Ascending aorta (tissue), 2 donors: ENCODE data around the gene PDP2. TPM values are rescaled to one million over a fixed set of nuclear protein-coding genes. Genes with fewer than 3 reads are reported as not detected.
A peak's percentile ranks its signal among the peaks of the same experiment; 100 is the strongest.

Experiments used
- DNase-seq, 2 donors: peaks; one replicate each; pipeline ENCODE4 v3.0.0-alpha.2; 2019; ENCODE audit warnings: low spot score in 2 of 2
- H3K27ac ChIP-seq, 2 donors: fragments of 200-600 bp; sonication (generic); one replicate each; pipeline ENCODE4 v1.5.1; 2016 to 2017; ENCODE audit warnings: mild to moderate bottlenecking in 1 of 2
- H3K27me3 ChIP-seq: fragments of 200-600 bp; sonication (generic); one replicate; pipeline ENCODE4 v1.5.1; 2017
- H3K36me3 ChIP-seq, 2 donors: fragments of 200-600 bp; sonication (generic); one replicate each; pipeline ENCODE4 v1.5.1; 2016
- H3K4me1 ChIP-seq, 2 donors: fragments of 200-600 bp; sonication (generic); one replicate each; pipeline ENCODE4 v1.5.1; 2016 to 2017; ENCODE audit warnings: mild to moderate bottlenecking in 1 of 2
- H3K4me3 ChIP-seq, 2 donors: fragments of 200-600 bp; sonication (generic); one replicate each; pipeline ENCODE4 v1.5.1; 2016 to 2017; ENCODE audit warnings: mild to moderate bottlenecking in 1 of 2
- H3K9me3 ChIP-seq, 2 donors: fragments of 200-600 bp; sonication (generic); one replicate each; pipeline ENCODE4 v1.5.1; 2016
- intact Hi-C: fragments of 100-400 bp; cut with DNase I; formaldehyde crosslinking; loops from one replicate; pipeline ENCODE4 v1.15.1; 2023
- total RNA-seq: library from RNA; depleted of rRNA; stranded (reverse); fragments of >200 nt; gene quantifications from one replicate; pipeline ENCODE4 v1.1.0, GENCODE V29; 2016
- TF ChIP-seq, protein P1 (sequence below), 3 experiments: fragments of 200-600 bp in 2 of 3; fragments of 450-650 bp in 1 of 3; sonication (generic) in 2 of 3; IDR thresholded peaks; one replicate each; pipeline ENCODE4 v1.5.1; 2016 to 2019; ENCODE audit warnings: antibody characterized with exemption in 3 of 3, mild to moderate bottlenecking in 1 of 3, moderate library complexity in 1 of 3

Gene PDP2
- total RNA-seq, 1 donor from 2014 or later = 2.8 TPM

DNA sequence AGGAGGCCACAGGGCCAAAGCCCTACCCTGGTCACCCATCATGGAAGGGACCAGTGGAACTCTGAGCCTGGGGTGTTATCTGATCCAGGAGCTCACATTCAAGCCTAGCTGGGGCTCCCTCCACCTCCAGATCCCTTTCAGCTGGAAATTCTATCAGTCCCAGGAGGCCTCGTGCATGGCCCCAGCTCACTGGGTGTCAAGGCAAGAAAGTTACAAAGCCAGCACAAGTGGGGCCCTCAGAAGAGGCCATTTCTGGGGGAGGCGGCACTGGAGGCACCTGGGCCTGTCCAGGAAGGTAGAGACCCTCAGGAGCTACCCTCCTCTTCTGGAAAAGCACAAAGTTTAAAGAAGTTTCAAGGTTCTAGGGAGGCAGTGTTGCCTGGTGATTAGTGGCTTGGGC is 31.3 kb upstream of the PDP2 start:
- TF ChIP-seq, protein P1, sequence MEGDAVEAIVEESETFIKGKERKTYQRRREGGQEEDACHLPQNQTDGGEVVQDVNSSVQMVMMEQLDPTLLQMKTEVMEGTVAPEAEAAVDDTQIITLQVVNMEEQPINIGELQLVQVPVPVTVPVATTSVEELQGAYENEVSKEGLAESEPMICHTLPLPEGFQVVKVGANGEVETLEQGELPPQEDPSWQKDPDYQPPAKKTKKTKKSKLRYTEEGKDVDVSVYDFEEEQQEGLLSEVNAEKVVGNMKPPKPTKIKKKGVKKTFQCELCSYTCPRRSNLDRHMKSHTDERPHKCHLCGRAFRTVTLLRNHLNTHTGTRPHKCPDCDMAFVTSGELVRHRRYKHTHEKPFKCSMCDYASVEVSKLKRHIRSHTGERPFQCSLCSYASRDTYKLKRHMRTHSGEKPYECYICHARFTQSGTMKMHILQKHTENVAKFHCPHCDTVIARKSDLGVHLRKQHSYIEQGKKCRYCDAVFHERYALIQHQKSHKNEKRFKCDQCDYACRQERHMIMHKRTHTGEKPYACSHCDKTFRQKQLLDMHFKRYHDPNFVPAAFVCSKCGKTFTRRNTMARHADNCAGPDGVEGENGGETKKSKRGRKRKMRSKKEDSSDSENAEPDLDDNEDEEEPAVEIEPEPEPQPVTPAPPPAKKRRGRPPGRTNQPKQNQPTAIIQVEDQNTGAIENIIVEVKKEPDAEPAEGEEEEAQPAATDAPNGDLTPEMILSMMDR (IDR thresholded peaks at IDR 0.05) = no peak
- peaks cover 15% of the 10 kb centered on the region for H3K27me3 ChIP-seq
- peak in 1 of 2 donors; percentile 47 for DNase-seq
- H3K4me3 ChIP-seq = no peak overlapping the region
- no peak overlapping the region for H3K27ac ChIP-seq
- intact Hi-C loops = no loop called here
- H3K9me3 ChIP-seq = no peaks in the 10 kb centered on the region
- no peaks in the 10 kb centered on the region for H3K36me3 ChIP-seq
- peaks cover 8 to 17% of the 10 kb centered on the region in 2 donors for H3K4me1 ChIP-seq

DNA sequence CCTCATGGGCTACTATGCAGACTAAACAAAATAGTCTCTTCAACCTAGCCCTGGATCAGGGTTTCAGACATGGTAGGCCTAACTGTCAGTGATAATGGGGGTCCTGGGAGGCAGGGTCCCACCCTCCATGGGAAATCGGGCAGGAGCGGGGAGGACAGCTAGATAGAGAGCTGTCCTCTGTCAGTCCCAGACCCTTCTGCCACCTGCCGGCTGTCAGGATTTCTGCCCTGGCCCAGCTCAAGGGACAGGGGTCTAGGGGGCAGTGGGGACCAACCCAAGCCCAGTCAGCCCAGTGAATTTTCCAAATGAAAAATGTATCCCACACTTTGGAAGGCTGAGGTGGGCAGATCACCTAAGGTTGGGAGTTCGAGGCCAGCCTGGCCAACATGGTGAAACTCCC is 30.8 kb upstream of the PDP2 start:
- H3K27ac ChIP-seq = no peak overlapping the region
- peaks cover 10% of the 10 kb centered on the region for H3K27me3 ChIP-seq
- TF ChIP-seq, protein P1 (IDR thresholded peaks at IDR 0.05) = no peak
- H3K4me1 ChIP-seq = peaks cover 5 to 12% of the 10 kb centered on the region in 2 donors
- intact Hi-C loops = no loop called here
- H3K36me3 ChIP-seq = no peaks in the 10 kb centered on the region
- H3K9me3 ChIP-seq = no peaks in the 10 kb centered on the region
- H3K4me3 ChIP-seq = no peak overlapping the region
- DNase-seq = peak in 1 of 2 donors; percentile 21

DNA sequence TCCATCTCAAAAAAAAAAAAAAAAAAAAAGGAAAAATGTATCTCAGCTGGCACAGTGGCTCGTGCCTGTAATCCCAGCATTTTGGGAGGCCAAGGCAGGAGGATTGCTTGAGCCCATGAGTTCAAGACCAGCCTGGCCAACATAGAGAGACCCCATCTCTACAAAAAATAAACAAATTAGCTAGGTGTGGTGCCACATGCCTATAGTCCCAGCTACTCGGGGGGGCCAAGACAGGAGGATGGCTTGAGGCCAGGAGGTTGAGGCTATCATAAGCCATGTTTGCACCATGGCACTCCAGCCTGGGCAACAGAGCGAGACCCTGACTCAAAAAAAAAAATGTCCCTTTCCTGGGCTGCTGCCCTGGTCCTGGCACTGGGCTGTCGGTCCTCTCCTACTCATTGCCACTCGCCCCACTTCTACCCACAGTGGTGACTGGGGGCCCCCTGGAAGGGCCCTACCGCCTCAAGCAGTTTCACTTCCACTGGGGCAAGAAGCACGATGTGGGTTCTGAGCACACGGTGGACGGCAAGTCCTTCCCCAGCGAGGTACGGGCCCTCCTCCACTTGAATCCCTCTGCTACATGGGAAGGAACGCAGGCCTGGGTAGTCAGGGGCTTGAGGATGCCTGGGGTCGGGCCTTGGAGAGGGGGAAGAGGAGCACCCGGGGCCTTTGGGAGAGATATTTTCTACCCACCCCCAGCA is 30.1 kb upstream of the PDP2 start:
- Histone ChIP-seq H3K9me3 (no peaks in the 10 kb centered on the region), H3K4me1 (peaks cover 0 to 5% of the 10 kb centered on the region in 2 donors), H3K36me3 (no peaks in the 10 kb centered on the region), H3K27me3 (peaks cover 4% of the 10 kb centered on the region), H3K27ac (no peak overlapping the region), H3K4me3 (no peak overlapping the region)
- TF ChIP-seq, protein P1 (IDR thresholded peaks at IDR 0.05) = no peak
- intact Hi-C loops = no loop called here
- DNase-seq = no peak

DNA sequence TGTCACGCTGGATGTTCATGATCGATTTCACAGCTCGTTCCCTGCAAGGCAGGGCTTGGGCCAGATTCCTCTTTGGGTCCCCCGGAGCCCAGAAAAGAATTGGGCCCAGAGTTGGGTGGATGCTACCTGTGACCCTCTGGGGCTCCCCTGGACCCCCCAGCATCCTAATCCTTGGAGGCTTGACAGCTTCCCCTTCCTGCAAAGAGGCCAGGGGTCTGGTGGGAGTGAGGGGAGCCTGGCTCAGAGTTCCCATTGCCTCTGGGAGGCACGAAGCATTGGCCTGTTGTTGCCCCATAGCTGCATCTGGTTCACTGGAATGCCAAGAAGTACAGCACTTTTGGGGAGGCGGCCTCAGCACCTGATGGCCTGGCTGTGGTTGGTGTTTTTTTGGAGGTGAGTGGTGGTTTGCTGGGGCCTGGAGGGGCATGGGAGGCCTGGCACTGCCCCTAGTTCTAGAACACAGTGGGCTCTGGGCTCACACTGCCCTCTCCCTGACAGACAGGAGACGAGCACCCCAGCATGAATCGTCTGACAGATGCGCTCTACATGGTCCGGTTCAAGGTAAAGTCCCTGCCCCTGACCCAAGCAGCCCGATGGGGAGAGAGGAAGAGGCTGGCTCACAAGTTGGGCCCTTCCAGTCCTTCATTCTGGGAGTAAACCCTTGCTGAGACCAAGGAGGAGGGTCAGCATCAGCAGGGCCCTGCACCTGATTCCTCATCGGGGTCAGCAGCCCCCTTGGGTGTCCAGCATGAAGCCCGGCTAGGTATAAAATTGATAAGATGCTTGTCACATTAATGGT is 28.9 kb upstream of the PDP2 start:
- DNase-seq = no peak
- H3K27me3 ChIP-seq = no peaks in the 10 kb centered on the region
- no peaks in the 10 kb centered on the region for H3K9me3 ChIP-seq
- H3K27ac ChIP-seq = no peak overlapping the region
- H3K4me3 ChIP-seq = no peak overlapping the region
- no peaks in the 10 kb centered on the region for H3K36me3 ChIP-seq
- TF ChIP-seq, protein P1 (IDR thresholded peaks at IDR 0.05) = no peak
- intact Hi-C loops = no loop called here
- H3K4me1 ChIP-seq = no peaks in the 10 kb centered on the region

DNA sequence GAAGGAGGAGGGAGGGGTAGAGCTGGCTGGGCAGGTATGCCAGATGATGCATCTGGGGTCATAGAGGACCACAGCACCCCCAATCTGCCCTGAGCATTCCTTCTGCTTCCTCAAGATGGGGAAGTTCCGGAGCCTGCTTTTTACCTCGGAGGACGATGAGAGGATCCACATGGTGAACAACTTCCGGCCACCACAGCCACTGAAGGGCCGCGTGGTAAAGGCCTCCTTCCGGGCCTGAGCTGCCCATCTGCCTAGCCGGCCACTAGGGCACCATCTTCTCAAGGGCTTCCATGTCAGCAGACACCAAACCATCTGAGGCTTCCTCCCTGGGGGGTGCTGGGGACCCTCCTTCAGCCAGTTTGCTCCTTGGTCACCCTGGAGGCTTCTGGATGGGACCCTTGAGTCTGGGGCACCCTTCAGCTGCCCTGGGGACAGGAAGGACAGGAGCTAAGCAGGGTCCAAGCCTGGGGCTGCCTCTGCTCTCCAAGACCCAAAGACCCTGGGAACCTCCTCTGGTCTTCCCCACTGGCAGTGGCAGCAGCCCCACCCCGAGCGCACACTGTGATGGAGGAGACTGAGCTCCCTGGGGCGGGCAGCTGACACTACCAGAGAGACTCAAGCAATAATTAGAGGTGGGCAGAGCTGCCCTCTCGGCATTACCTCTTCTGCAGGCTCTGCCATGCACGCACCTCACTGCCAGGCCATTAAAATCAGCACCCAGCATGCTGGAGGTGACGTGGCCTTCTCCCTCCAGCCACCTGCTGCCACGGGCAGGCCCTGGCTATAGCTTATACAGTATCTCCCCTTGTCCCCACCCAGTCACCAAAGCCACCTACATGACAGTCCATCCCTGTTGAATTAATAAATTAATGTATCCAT is 26.8 kb upstream of the PDP2 start:
- DNase-seq = no peak
- Histone ChIP-seq H3K4me3 (no peak overlapping the region), H3K27me3 (no peaks in the 10 kb centered on the region), H3K27ac (no peak overlapping the region), H3K36me3 (no peaks in the 10 kb centered on the region), H3K9me3 (no peaks in the 10 kb centered on the region), H3K4me1 (no peaks in the 10 kb centered on the region)
- intact Hi-C loops = no loop called here
- TF ChIP-seq, protein P1 (IDR thresholded peaks at IDR 0.05) = no peak
